ENCODE data around the gene CFAP90.

The CFAP90 gene

DNA sequence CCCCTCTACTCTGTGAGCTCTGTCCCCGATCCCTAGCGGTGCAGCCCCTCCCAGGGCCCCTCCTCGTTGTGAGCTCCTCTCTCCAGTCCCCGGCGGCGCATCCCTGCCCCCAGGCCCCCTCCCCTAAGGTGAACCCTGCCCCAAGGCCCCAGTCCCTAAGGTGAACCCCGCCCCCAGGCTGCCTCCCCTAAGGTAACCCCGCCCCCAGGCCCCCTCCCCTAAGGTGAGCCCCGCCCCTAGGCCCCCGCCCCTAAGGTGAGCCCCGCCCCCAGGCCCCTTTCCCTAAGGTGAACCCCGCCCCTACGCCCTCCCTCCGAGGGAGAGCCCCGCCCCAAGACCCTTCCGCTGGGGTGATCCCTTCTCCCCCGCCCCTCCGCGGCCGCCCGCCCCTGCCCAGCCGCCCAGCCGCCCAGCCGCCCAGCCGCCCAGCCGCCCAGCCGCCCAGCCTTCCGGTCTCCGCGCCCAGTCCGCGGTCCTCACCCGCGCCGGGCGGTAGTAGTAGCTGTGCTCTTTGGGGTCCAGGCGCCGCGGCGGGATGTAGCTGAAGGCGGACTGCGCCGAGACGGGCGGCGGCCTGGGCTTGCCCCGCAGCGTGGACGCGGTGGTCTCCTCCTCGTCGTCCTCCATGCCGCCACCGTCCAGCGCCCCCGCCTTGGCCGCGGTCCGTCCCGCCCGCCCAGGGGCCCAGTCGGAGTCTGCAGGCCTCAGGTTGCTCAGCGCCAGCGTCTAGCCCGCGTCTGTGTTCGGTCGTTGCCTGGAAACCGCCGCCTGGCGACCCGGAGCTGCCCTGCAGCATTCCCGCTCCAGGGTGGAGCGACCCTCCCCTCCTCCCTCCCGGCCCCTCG, at the start of gene CFAP90:
Gene CFAP90, minus strand, starts transcription at position 739 of the 845 bp plus-strand sequence. Its CDS starts 112 bp downstream, at position 627.
- no peak for DNase-seq

GRCh38 chr5:7897014-7897600, 46.2 kb upstream of the CFAP90 start:
- no peak for DNase-seq

- DNase-seq = no peak
These were observed 43.9 kb upstream of the CFAP90 start for GRCh38 chr5:7894860-7895259.

DNA sequence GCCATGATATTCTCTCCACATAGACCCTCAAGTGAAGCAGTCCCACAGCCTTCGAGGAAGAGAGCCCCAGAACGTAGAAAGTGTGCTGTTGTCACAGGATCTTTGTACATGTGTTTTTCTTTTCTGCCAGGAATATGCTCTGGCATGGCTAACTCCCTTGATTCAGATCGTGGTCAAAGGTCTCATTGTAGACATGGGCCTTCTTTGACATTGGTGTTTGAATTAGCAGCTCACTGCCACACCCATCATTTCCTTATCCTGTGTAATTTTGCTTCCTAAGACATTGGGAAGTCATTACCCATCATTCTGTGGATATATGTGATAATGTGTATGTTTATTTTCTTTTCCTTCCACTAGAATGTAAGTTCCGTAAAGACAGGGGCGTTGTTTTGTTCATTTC, 43.5 kb upstream of the CFAP90 start:
- no peak for DNase-seq

GRCh38 chr5:7888901-7889300, 38.0 kb upstream of the CFAP90 start:
- no peak for DNase-seq

DNA sequence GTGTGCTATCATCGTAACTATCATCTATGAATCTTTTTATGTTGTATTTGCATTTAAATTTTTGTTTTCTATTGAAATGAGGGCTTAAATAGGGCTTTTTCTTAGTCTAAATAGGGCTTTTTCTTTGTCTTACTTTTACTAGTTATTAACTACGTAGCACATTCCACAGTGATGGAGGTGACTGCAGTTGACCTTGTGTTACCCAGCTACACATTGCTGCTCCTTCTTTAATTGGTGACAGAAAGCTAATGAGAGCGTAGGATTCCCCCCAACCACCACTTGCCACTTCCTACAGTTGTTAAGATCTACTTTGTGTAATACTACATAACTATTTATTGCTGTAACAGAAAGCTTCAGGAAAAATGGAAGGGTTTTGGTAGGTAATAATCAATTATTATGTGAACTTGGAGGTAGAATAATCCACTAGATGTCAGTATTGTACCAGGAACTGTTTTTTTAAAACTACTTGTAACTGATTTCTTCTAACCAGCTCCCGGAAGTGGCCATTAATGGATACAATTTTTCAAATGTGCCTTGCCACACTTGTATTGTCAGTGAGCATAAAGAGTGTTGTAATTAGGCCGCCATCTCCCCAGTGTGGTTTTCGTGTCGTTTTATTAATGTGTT, 36.0 kb upstream of the CFAP90 start:
- DNase-seq = no peak

- DNase-seq = no peak
These were observed 33.7 kb upstream of the CFAP90 start for GRCh38 chr5:7884491-7885267.

DNA sequence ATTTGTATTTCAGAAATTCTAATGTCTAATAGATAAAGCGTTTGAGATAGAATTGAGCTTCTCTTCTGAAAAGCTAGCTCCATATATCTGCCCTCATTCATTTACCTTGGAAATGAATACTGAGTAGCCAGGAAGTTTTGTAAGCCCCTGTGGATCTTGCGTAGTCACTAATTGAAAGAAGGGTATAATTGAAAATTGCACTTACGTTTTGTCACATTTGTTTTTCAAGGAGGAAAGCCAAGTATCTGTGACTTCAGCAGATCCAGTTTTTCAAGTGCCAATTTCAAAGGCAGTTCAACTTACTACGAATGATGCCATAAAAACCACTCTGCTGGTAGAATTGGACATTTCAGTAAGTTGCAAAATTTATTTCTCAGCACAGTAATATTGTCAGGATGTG, 32.0 kb upstream of the CFAP90 start:
- no peak for DNase-seq

- no peak for DNase-seq
These were observed 30.9 kb upstream of the CFAP90 start for GRCh38 chr5:7881816-7882215.

GRCh38 chr5:7881091-7881490, 30.2 kb upstream of the CFAP90 start:
- no peak for DNase-seq

- DNase-seq = no peak
These were observed 27.5 kb upstream of the CFAP90 start for GRCh38 chr5:7878381-7878873.

GRCh38 chr5:7877851-7878250, 26.9 kb upstream of the CFAP90 start:
- no peak for DNase-seq

DNA sequence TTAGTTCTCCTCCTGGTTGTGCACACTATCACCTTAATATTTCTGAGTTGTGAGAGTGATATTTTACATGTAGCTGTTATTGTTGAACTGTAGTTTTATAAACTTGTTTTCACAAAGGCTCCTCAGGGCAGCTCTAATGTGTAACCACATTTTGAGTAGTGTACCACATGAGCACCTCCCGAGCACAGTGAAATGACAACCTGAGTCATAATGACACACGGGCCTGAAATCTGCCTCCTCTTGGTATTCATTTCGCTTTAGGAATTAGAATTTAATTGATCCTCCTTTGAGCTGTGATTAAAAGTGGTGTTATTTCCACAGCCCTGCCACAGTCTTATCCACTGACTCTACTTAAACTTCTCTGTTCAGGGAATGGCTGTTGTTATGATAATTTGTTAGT, 25.9 kb upstream of the CFAP90 start:
- peak; percentile 9 for DNase-seq

DNA sequence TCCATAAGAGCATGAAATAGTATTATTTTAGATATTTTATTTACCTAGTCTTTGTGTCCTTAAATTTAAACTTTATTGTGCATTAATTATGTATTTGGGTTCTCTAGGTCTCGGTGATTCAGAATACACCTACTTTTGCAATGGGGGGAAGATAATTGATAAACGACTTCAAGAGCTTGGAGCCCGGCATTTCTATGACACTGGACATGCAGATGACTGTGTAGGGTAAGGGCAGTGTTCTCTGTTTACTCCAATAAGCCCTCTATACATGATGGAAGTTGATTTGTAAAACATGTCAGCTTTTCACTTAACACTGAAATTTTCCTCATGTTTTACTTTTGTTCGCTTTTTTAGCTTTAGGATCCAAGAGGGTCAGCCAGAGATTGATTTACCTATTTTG, 24.2 kb upstream of the CFAP90 start:
- no peak for DNase-seq

DNA sequence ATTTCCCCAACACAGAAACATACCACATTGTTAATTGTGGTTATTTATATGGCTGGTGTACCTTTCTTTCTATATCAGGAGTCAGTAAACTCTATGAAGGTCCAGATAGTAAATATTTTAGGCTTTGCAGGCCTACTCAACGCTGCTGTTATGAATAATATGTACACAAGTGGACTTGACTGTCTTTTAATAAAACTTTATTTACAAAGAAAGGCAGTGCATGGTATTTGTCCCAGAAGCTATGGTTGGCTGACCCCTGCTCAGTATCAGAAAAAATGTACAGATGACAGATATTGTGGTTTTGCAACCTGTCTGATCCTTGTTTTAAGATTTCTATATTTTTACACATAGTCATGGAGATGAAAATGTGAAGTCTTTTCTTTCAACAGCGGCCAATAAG, 23.7 kb upstream of the CFAP90 start:
- no peak for DNase-seq

DNA sequence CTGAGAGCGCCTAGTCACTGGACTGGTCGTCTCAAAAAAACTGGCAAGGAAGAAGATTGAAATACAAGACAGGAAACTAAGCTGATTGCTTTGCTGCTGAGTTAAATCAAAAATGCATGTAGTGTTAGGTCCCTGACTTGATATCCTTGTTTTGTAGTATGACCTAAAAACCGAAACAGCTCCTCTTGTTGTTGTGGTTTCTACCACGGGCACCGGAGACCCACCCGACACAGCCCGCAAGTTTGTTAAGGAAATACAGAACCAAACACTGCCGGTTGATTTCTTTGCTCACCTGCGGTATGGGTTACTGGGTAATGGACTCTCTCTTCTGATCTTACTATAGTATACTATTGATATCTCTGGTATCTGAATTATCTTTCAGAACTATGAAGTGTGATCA, 22.3 kb upstream of the CFAP90 start:
- no peak for DNase-seq

- no peak for DNase-seq
These were observed 21.7 kb upstream of the CFAP90 start for GRCh38 chr5:7872517-7873130.

- DNase-seq = no peak
These were observed 20.7 kb upstream of the CFAP90 start for GRCh38 chr5:7871653-7872052.

GRCh38 chr5:7869474-7870136, 18.7 kb upstream of the CFAP90 start:
- DNase-seq = no peak

DNA sequence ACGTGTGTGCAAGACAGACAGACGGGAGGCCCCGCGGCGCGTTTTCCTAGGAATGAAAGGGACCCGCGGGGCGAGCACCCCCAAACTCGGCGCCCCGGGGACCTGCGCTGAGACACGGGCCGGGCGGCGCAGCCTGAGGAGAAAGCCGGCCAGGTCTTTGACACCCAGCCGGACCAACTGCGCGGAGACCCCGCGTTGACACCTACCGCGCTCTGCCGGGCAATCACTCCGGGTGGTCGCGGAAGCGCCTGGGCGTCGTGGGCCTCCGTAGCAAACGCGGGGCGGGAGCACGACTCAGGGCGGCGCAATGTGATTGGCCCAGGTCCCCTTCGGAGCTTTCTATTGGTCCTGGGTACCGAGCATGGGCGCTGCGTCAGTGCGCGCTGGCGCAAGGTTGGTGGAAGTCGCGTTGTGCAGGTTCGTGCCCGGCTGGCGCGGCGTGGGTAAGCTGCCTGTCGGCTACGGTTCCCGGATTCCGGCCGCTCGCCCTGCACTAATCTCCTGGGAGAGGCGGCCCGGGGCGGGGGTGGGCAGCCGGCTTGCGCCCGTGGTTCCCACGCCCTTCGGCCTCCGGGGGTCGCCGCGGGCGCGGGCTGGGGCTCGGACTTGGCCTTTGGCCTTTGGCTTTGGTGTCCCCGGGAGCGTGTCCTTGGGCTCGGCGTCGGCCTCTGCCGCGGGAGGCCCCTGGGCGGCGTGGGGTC, 18.0 kb upstream of the CFAP90 start, which contains the start of the genes FASTKD3 and MTRR:
Gene FASTKD3, minus strand, starts transcription at position 259 of the 701 bp plus-strand sequence. CDS start 948 bp downstream, outside the sequence.
Gene MTRR, plus strand, starts transcription at position 376 of the 701 bp plus-strand sequence. CDS start 1,647 bp downstream, outside the sequence.
- peak; percentile 90 for DNase-seq

DNA sequence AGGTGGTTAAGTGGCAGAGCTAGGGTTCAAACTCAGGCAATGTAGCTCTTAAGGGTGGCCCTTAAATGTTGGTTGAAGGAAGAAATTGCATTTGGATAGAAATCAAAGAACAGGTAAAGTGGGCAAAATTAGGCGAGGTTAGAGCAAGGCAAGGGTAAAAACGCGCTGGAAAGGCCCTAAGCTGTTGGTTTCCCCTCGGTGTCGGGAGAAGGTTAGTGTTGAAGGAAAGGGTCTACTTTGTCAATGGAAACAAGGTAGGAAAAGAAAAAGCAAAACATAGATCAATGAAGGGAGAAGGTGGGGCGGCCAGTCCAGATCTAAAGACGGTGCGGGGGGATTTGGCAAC, 17.5 kb upstream of the CFAP90 start:
- DNase-seq = no peak
